ENCODE results near the gene KDM1A. TPM values are rescaled to one million over a fixed set of nuclear protein-coding genes. Genes with fewer than 3 reads are reported as not detected.

Gene KDM1A
- total RNA-seq, 2 experiments from 2014 or later, result 38.3 to 42.4 TPM

GRCh38 chr1:23050201-23050600 lies 30.9 kb downstream of the KDM1A start:
- no peak for TF ChIP-seq CTCF (IDR thresholded peaks at IDR 0.05)
- no peaks in the 10 kb centered on the region for H3K9me3 Mint-ChIP-seq
- no peak for DNase-seq
- H3K4me3 ChIP-seq (ENCODE audit: low read length), result no peak overlapping the region
- H3K4me1 ChIP-seq (ENCODE audit: insufficient read depth, low read length), result no peaks in the 10 kb centered on the region
- H3K36me3 ChIP-seq (ENCODE audit: insufficient read depth, low read length), result peaks cover 33% of the 10 kb centered on the region
- ChIA-PET CTCF (no interaction called here), POLR2A (no interaction called here)
- H3K27ac Mint-ChIP-seq, result no peak overlapping the region
- H3K4me3 Mint-ChIP-seq, result no peak overlapping the region
- intact Hi-C loops (cut with DNase I, micrococcal nuclease), result no loop called here
- H3K27me3 Mint-ChIP-seq, result no peaks in the 10 kb centered on the region
- H3K4me1 Mint-ChIP-seq (ENCODE audit: low read depth), result peaks cover 17% of the 10 kb centered on the region
- peaks cover 64% of the 10 kb centered on the region for H3K36me3 Mint-ChIP-seq (ENCODE audit: low read depth)
- H3K27ac ChIP-seq (ENCODE audit: low read depth in 1 of 2, low read length in 2 of 2), result no peak overlapping the region
- ATAC-seq (ENCODE audit: poor library complexity), result no peak
- H3K27me3 ChIP-seq (ENCODE audit: control insufficient read depth in 1 of 2, insufficient read depth in 2 of 2, low read length in 2 of 2), result no peaks in the 10 kb centered on the region
- H3K9me3 ChIP-seq (ENCODE audit: control insufficient read depth in 1 of 2, insufficient read depth in 1 of 2, low read length in 2 of 2), result no peaks in the 10 kb centered on the region

- no peak for DNase-seq
- Histone ChIP-seq H3K27me3 (ENCODE audit: control insufficient read depth in 1 of 2, insufficient read depth in 2 of 2, low read length in 2 of 2) (no peaks in the 10 kb centered on the region), H3K9me3 (ENCODE audit: control insufficient read depth in 1 of 2, insufficient read depth in 1 of 2, low read length in 2 of 2) (no peaks in the 10 kb centered on the region), H3K36me3 (ENCODE audit: insufficient read depth, low read length) (peaks cover 37% of the 10 kb centered on the region), H3K4me3 (ENCODE audit: low read length) (no peak overlapping the region), H3K27ac (ENCODE audit: low read depth in 1 of 2, low read length in 2 of 2) (no peak overlapping the region), H3K4me1 (ENCODE audit: insufficient read depth, low read length) (no peaks in the 10 kb centered on the region)
- ChIA-PET CTCF (no interaction called here), POLR2A (interaction anchor here (1.1 kb wide), 1 partner anchor 13 kb away, joined by 3 read pairs; no protein-coding TSS in a partner anchor)
- Mint-ChIP-seq H3K27ac (no peak overlapping the region), H3K4me1 (ENCODE audit: low read depth) (peaks cover 5% of the 10 kb centered on the region), H3K4me3 (no peak overlapping the region), H3K9me3 (no peaks in the 10 kb centered on the region), H3K27me3 (no peaks in the 10 kb centered on the region), H3K36me3 (ENCODE audit: low read depth) (peaks cover 64% of the 10 kb centered on the region)
- ATAC-seq (ENCODE audit: poor library complexity), result no peak
- no peak for TF ChIP-seq CTCF (IDR thresholded peaks at IDR 0.05)
- intact Hi-C loops (cut with DNase I, micrococcal nuclease), result no loop called here
Observed at GRCh38 chr1:23051290-23051909, 32.1 kb downstream of the KDM1A start.

GRCh38 chr1:23057301-23057700 lies 38.0 kb downstream of the KDM1A start:
- no peak overlapping the region for H3K27ac Mint-ChIP-seq
- no peak overlapping the region for H3K4me3 ChIP-seq (ENCODE audit: low read length)
- ATAC-seq (ENCODE audit: poor library complexity) (no peak), DNase-seq (no peak)
- POLR2A ChIA-PET, result no interaction called here
- TF ChIP-seq CTCF (IDR thresholded peaks at IDR 0.05), result no peak
- no peaks in the 10 kb centered on the region for H3K27me3 ChIP-seq (ENCODE audit: control insufficient read depth in 1 of 2, insufficient read depth in 2 of 2, low read length in 2 of 2)
- intact Hi-C loops (cut with DNase I, micrococcal nuclease), result no loop called here
- no peaks in the 10 kb centered on the region for H3K27me3 Mint-ChIP-seq
- no peaks in the 10 kb centered on the region for H3K4me1 Mint-ChIP-seq (ENCODE audit: low read depth)
- H3K9me3 ChIP-seq (ENCODE audit: control insufficient read depth in 1 of 2, insufficient read depth in 1 of 2, low read length in 2 of 2), result no peaks in the 10 kb centered on the region
- H3K4me1 ChIP-seq (ENCODE audit: insufficient read depth, low read length), result no peaks in the 10 kb centered on the region
- H3K4me3 Mint-ChIP-seq, result no peak overlapping the region
- CTCF ChIA-PET, result no interaction called here
- H3K36me3 Mint-ChIP-seq (ENCODE audit: low read depth), result peaks cover 91% of the 10 kb centered on the region
- H3K27ac ChIP-seq (ENCODE audit: low read depth in 1 of 2, low read length in 2 of 2), result no peak overlapping the region
- no peaks in the 10 kb centered on the region for H3K9me3 Mint-ChIP-seq
- H3K36me3 ChIP-seq (ENCODE audit: insufficient read depth, low read length), result peaks cover 73% of the 10 kb centered on the region
